Measurements from ENCODE around the gene SERPINA7.

DNA sequence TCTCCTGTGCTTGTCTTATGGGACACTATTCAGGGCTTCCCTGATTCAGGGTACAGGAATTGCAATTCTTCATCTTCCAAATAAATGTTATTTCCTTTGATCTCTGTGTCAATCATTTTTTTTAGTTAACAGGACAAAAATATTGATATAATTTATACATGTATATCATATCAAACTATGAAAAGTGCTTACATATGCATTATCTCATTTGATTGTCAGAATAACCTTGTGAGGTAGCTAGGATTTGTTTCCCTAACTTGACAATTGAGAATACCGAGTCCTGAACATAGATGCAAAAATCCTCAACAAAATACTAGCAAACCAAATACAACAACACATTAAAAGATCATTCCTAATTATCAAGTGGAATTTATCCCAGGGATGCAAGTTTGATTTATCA lies 11.5 kb upstream of the SERPINA7 start:
- TF ChIP-seq EZH2 (IDR thresholded peaks at IDR 0.05) (no peak), RAD21 (IDR thresholded peaks at IDR 0.05; ENCODE audit: low read depth) (no peak), ZFX (IDR thresholded peaks at IDR 0.05) (no peak), POLR2AphosphoS5 (IDR thresholded peaks at IDR 0.05; ENCODE audit: low read depth, low read length) (no peak), POLR2A (IDR thresholded peaks at IDR 0.05; ENCODE audit: borderline replicate concordance, extremely low read depth, insufficient read depth, insufficient read length) (no peak), SRF (IDR thresholded peaks at IDR 0.05; ENCODE audit: low read depth) (no peak), SP1 (IDR thresholded peaks at IDR 0.05; ENCODE audit: low read depth) (no peak), ELF1 (IDR thresholded peaks at IDR 0.05; ENCODE audit: borderline replicate concordance, low read depth) (no peak)
- TF ChIP-seq, protein P1, sequence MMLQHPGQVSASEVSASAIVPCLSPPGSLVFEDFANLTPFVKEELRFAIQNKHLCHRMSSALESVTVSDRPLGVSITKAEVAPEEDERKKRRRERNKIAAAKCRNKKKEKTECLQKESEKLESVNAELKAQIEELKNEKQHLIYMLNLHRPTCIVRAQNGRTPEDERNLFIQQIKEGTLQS (IDR thresholded peaks at IDR 0.05): no peak
- TF ChIP-seq, protein P2, sequence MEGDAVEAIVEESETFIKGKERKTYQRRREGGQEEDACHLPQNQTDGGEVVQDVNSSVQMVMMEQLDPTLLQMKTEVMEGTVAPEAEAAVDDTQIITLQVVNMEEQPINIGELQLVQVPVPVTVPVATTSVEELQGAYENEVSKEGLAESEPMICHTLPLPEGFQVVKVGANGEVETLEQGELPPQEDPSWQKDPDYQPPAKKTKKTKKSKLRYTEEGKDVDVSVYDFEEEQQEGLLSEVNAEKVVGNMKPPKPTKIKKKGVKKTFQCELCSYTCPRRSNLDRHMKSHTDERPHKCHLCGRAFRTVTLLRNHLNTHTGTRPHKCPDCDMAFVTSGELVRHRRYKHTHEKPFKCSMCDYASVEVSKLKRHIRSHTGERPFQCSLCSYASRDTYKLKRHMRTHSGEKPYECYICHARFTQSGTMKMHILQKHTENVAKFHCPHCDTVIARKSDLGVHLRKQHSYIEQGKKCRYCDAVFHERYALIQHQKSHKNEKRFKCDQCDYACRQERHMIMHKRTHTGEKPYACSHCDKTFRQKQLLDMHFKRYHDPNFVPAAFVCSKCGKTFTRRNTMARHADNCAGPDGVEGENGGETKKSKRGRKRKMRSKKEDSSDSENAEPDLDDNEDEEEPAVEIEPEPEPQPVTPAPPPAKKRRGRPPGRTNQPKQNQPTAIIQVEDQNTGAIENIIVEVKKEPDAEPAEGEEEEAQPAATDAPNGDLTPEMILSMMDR (IDR thresholded peaks at IDR 0.05 in 2 of 3, conservative IDR thresholded peaks at IDR 0.05 in 1 of 3; ENCODE audit: borderline replicate concordance in 1 of 3, insufficient read depth in 1 of 3, low read depth in 2 of 3, low read length in 2 of 3): no peak
- TF ChIP-seq, protein P3, sequence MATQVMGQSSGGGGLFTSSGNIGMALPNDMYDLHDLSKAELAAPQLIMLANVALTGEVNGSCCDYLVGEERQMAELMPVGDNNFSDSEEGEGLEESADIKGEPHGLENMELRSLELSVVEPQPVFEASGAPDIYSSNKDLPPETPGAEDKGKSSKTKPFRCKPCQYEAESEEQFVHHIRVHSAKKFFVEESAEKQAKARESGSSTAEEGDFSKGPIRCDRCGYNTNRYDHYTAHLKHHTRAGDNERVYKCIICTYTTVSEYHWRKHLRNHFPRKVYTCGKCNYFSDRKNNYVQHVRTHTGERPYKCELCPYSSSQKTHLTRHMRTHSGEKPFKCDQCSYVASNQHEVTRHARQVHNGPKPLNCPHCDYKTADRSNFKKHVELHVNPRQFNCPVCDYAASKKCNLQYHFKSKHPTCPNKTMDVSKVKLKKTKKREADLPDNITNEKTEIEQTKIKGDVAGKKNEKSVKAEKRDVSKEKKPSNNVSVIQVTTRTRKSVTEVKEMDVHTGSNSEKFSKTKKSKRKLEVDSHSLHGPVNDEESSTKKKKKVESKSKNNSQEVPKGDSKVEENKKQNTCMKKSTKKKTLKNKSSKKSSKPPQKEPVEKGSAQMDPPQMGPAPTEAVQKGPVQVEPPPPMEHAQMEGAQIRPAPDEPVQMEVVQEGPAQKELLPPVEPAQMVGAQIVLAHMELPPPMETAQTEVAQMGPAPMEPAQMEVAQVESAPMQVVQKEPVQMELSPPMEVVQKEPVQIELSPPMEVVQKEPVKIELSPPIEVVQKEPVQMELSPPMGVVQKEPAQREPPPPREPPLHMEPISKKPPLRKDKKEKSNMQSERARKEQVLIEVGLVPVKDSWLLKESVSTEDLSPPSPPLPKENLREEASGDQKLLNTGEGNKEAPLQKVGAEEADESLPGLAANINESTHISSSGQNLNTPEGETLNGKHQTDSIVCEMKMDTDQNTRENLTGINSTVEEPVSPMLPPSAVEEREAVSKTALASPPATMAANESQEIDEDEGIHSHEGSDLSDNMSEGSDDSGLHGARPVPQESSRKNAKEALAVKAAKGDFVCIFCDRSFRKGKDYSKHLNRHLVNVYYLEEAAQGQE (IDR thresholded peaks at IDR 0.05; ENCODE audit: low read depth): no peak
